ENCODE data around the gene EDRF1.

DNA sequence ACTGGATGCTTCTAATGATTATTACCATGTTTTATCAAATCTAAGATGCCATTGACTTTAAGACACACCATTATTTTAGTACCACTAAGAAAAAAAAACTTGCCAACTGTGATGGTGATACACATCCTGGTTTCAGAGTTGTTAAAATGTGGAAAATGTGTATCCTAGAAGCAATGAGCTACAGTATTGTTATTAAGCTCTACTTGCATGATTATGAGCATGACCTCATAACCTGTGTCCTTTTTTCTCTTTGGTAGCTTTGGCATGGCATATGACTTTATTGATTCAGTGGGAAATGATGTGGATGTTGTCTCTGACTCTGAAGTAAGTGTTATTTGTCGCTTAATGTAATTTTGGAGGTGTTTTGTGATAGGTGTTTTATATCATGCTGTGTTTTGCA lies 3.3 kb downstream of the EDRF1 start:
- TF ChIP-seq, protein P1, sequence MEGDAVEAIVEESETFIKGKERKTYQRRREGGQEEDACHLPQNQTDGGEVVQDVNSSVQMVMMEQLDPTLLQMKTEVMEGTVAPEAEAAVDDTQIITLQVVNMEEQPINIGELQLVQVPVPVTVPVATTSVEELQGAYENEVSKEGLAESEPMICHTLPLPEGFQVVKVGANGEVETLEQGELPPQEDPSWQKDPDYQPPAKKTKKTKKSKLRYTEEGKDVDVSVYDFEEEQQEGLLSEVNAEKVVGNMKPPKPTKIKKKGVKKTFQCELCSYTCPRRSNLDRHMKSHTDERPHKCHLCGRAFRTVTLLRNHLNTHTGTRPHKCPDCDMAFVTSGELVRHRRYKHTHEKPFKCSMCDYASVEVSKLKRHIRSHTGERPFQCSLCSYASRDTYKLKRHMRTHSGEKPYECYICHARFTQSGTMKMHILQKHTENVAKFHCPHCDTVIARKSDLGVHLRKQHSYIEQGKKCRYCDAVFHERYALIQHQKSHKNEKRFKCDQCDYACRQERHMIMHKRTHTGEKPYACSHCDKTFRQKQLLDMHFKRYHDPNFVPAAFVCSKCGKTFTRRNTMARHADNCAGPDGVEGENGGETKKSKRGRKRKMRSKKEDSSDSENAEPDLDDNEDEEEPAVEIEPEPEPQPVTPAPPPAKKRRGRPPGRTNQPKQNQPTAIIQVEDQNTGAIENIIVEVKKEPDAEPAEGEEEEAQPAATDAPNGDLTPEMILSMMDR (IDR thresholded peaks at IDR 0.05), result no peak
- no peak for TF ChIP-seq POLR2A (IDR thresholded peaks at IDR 0.05)

Measured in testis (tissue), 2 donors.